Measurements from ENCODE around the gene CFAP299.

Gene CFAP299

GRCh38 chr4:80560337-80560736, 224.8 kb downstream of the CFAP299 start:
- no peaks in the 10 kb centered on the region for H3K9me3 ChIP-seq (ENCODE audit: insufficient read depth, low read length)
- H3K4me3 ChIP-seq (ENCODE audit: insufficient read length, low read depth), result no peak overlapping the region
- no peaks in the 10 kb centered on the region for H3K4me1 ChIP-seq (ENCODE audit: insufficient read depth, insufficient read length)
- DNase-seq (ENCODE audit: low read depth, low spot score), result no peak
- H3K9ac ChIP-seq (ENCODE audit: insufficient read length, low read depth), result no peak overlapping the region
- TF ChIP-seq YY1 (IDR thresholded peaks at IDR 0.05; ENCODE audit: insufficient read depth, insufficient read length), result no peak
- no peaks in the 10 kb centered on the region for H3K27me3 ChIP-seq (ENCODE audit: insufficient read depth, insufficient read length)
- H3K36me3 ChIP-seq (ENCODE audit: insufficient read depth, insufficient read length, low read length), result no peaks in the 10 kb centered on the region

- Histone ChIP-seq H3K4me1 (ENCODE audit: insufficient read depth, insufficient read length) (no peaks in the 10 kb centered on the region), H3K4me3 (ENCODE audit: insufficient read length, low read depth) (no peak overlapping the region), H3K9me3 (ENCODE audit: insufficient read depth, low read length) (no peaks in the 10 kb centered on the region), H3K27me3 (ENCODE audit: insufficient read depth, insufficient read length) (no peaks in the 10 kb centered on the region), H3K9ac (ENCODE audit: insufficient read length, low read depth) (no peak overlapping the region), H3K36me3 (ENCODE audit: insufficient read depth, insufficient read length, low read length) (no peaks in the 10 kb centered on the region)
- no peak for DNase-seq (ENCODE audit: low read depth, low spot score)
- TF ChIP-seq ZNF274 (IDR thresholded peaks at IDR 0.05; ENCODE audit: low read depth, low read length), result no peak
- no peak for TF ChIP-seq YY1 (IDR thresholded peaks at IDR 0.05; ENCODE audit: insufficient read depth, insufficient read length)
- no peak for TF ChIP-seq SUZ12 (IDR thresholded peaks at IDR 0.05; ENCODE audit: extremely low read depth, insufficient read depth, insufficient read length)
These were observed 230.8 kb downstream of the CFAP299 start for GRCh38 chr4:80566203-80566872.

DNA sequence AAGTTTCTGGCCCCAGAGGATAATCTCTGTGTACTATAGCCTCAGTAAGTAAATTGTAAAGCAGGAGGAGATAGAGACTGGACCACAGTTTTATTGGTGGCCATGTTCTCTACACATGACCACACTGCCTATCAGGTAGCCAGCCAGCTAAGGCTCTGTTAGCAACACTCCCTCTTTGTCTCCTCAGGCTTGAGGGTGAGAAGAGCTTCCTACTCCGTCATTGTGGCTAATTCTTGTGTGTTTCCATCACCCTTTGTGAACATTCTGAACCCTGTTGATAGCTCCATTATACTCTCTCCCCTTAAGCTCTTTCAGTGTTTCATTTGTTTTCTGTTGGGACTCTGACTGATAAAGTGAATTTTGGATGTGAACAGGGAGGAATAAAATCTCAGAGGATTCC, 233.4 kb downstream of the CFAP299 start:
- no peak for TF ChIP-seq SUZ12 (IDR thresholded peaks at IDR 0.05; ENCODE audit: extremely low read depth, insufficient read depth, insufficient read length)
- TF ChIP-seq ZNF274 (IDR thresholded peaks at IDR 0.05; ENCODE audit: low read depth, low read length), result no peak
- TF ChIP-seq YY1 (IDR thresholded peaks at IDR 0.05; ENCODE audit: insufficient read depth, insufficient read length), result no peak
- H3K4me1 ChIP-seq (ENCODE audit: insufficient read depth, insufficient read length), result no peaks in the 10 kb centered on the region
- no peaks in the 10 kb centered on the region for H3K36me3 ChIP-seq (ENCODE audit: insufficient read depth, insufficient read length, low read length)
- no peak for DNase-seq (ENCODE audit: low read depth, low spot score)
- H3K9ac ChIP-seq (ENCODE audit: insufficient read length, low read depth), result no peak overlapping the region
- no peaks in the 10 kb centered on the region for H3K9me3 ChIP-seq (ENCODE audit: insufficient read depth, low read length)
- no peaks in the 10 kb centered on the region for H3K27me3 ChIP-seq (ENCODE audit: insufficient read depth, insufficient read length)
- no peak overlapping the region for H3K4me3 ChIP-seq (ENCODE audit: insufficient read length, low read depth)

DNA sequence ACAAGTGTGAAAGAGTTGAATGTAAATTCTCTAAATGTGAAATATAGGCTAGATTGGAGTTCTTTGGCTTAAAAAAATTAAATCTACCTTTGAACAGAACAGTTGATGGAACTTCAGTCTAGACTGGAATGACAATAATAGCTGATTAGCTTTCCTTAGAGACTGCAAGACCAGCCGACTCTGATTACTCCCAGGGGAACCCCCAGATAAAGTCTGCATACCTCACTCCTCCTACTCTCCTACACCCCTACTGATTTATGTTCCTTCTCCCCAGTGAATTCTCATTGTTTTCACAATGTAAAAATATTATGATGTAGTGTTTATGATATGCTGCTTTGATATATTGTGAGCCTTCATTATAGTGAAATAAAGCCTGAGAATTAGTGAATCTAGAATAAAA, 241.3 kb downstream of the CFAP299 start:
- Histone ChIP-seq H3K9me3 (ENCODE audit: insufficient read depth, low read length) (no peaks in the 10 kb centered on the region), H3K9ac (ENCODE audit: insufficient read length, low read depth) (no peak overlapping the region), H3K4me3 (ENCODE audit: insufficient read length, low read depth) (no peak overlapping the region), H3K36me3 (ENCODE audit: insufficient read depth, insufficient read length, low read length) (no peaks in the 10 kb centered on the region), H3K27me3 (ENCODE audit: insufficient read depth, insufficient read length) (no peaks in the 10 kb centered on the region), H3K4me1 (ENCODE audit: insufficient read depth, insufficient read length) (no peaks in the 10 kb centered on the region)
- no peak for DNase-seq (ENCODE audit: low read depth, low spot score)
- TF ChIP-seq YY1 (IDR thresholded peaks at IDR 0.05; ENCODE audit: insufficient read depth, insufficient read length), result no peak
- TF ChIP-seq SUZ12 (IDR thresholded peaks at IDR 0.05; ENCODE audit: extremely low read depth, insufficient read depth, insufficient read length), result no peak
- no peak for TF ChIP-seq ZNF274 (IDR thresholded peaks at IDR 0.05; ENCODE audit: low read depth, low read length)

- Histone ChIP-seq H3K4me1 (ENCODE audit: insufficient read depth, insufficient read length) (no peaks in the 10 kb centered on the region), H3K36me3 (ENCODE audit: insufficient read depth, insufficient read length, low read length) (no peaks in the 10 kb centered on the region), H3K4me3 (ENCODE audit: insufficient read length, low read depth) (no peak overlapping the region), H3K9ac (ENCODE audit: insufficient read length, low read depth) (no peak overlapping the region), H3K9me3 (ENCODE audit: insufficient read depth, low read length) (no peaks in the 10 kb centered on the region), H3K27me3 (ENCODE audit: insufficient read depth, insufficient read length) (no peaks in the 10 kb centered on the region)
- TF ChIP-seq YY1 (IDR thresholded peaks at IDR 0.05; ENCODE audit: insufficient read depth, insufficient read length) (no peak), ZNF274 (IDR thresholded peaks at IDR 0.05; ENCODE audit: low read depth, low read length) (no peak), SUZ12 (IDR thresholded peaks at IDR 0.05; ENCODE audit: extremely low read depth, insufficient read depth, insufficient read length) (no peak)
- no peak for DNase-seq (ENCODE audit: low read depth, low spot score)
These were observed 242.5 kb downstream of the CFAP299 start for GRCh38 chr4:80578001-80578400.

- no peaks in the 10 kb centered on the region for H3K36me3 ChIP-seq (ENCODE audit: insufficient read depth, insufficient read length, low read length)
- H3K9ac ChIP-seq (ENCODE audit: insufficient read length, low read depth), result no peak overlapping the region
- no peak overlapping the region for H3K4me3 ChIP-seq (ENCODE audit: insufficient read length, low read depth)
- no peaks in the 10 kb centered on the region for H3K4me1 ChIP-seq (ENCODE audit: insufficient read depth, insufficient read length)
- H3K27me3 ChIP-seq (ENCODE audit: insufficient read depth, insufficient read length), result no peaks in the 10 kb centered on the region
- no peak for DNase-seq (ENCODE audit: low read depth, low spot score)
- TF ChIP-seq YY1 (IDR thresholded peaks at IDR 0.05; ENCODE audit: insufficient read depth, insufficient read length), result no peak
- TF ChIP-seq SUZ12 (IDR thresholded peaks at IDR 0.05; ENCODE audit: extremely low read depth, insufficient read depth, insufficient read length), result no peak
- TF ChIP-seq ZNF274 (IDR thresholded peaks at IDR 0.05; ENCODE audit: low read depth, low read length), result no peak
- no peaks in the 10 kb centered on the region for H3K9me3 ChIP-seq (ENCODE audit: insufficient read depth, low read length)
These were observed 250.0 kb downstream of the CFAP299 start for GRCh38 chr4:80585542-80585941.

DNA sequence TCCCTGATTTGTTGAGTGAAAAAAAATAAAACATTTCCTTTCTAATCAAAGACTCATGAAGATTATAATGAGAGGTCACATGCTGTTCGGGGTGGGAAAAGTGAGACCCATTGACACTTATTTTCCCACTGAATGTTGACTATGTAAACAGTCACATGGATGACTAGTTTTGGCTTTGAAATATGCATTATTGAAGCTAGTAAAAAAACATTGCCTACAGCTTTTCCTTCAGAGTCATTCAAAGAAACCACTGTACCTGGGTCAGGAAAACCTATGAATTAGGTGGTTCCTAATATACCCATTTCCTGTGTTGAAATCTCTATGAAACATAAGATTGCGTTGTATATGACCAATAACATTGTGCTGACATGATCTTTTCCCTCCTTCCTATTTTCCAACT, 251.2 kb downstream of the CFAP299 start:
- no peak for TF ChIP-seq SUZ12 (IDR thresholded peaks at IDR 0.05; ENCODE audit: extremely low read depth, insufficient read depth, insufficient read length)
- Histone ChIP-seq H3K36me3 (ENCODE audit: insufficient read depth, insufficient read length, low read length) (no peaks in the 10 kb centered on the region), H3K4me3 (ENCODE audit: insufficient read length, low read depth) (no peak overlapping the region), H3K4me1 (ENCODE audit: insufficient read depth, insufficient read length) (no peaks in the 10 kb centered on the region), H3K27me3 (ENCODE audit: insufficient read depth, insufficient read length) (no peaks in the 10 kb centered on the region), H3K9ac (ENCODE audit: insufficient read length, low read depth) (no peak overlapping the region), H3K9me3 (ENCODE audit: insufficient read depth, low read length) (no peaks in the 10 kb centered on the region)
- no peak for DNase-seq (ENCODE audit: low read depth, low spot score)
